Epithelial cell of esophagus (primary cell): ENCODE data around the gene TACC3.
"Not testable (repeated sequence)": the region's sequence is repeated elsewhere in the genome, so short reads cannot be mapped to it uniquely, and the experiment has no call there.

ENCODE experiments used
- DNase-seq: peaks from one replicate; pipeline ENCODE4 v3.0.0; 2010; ENCODE audit warnings: low read depth
- H3K4me3 ChIP-seq: 2 replicates; pipeline ENCODE4 v1.5.1; 2011; ENCODE audit warnings: mild to moderate bottlenecking, low read length, control low read depth
- CTCF ChIP-seq: IDR thresholded peaks from 2 replicates; pipeline ENCODE4 v1.5.1; 2011; ENCODE audit warnings: low read depth, mild to moderate bottlenecking, low read length, control low read depth, inconsistent platforms; ENCODE audit not compliant: insufficient read depth; ENCODE audit errors: missing control alignments

Gene TACC3

GRCh38 chr4:1686440-1687036 lies 34.8 kb upstream of the TACC3 start:
- DNase-seq, result no peak
- TF ChIP-seq CTCF, result no peak
- H3K4me3 ChIP-seq, result no peak overlapping the region

- DNase-seq, result no peak
- no peak for TF ChIP-seq CTCF
- H3K4me3 ChIP-seq, result no peak overlapping the region
Measured at GRCh38 chr4:1690698-1691097, 30.6 kb upstream of the TACC3 start.

- no peak for DNase-seq
- H3K4me3 ChIP-seq, result no peak overlapping the region
- TF ChIP-seq CTCF, result no peak
Measured at GRCh38 chr4:1691737-1692373, 29.5 kb upstream of the TACC3 start.

DNA sequence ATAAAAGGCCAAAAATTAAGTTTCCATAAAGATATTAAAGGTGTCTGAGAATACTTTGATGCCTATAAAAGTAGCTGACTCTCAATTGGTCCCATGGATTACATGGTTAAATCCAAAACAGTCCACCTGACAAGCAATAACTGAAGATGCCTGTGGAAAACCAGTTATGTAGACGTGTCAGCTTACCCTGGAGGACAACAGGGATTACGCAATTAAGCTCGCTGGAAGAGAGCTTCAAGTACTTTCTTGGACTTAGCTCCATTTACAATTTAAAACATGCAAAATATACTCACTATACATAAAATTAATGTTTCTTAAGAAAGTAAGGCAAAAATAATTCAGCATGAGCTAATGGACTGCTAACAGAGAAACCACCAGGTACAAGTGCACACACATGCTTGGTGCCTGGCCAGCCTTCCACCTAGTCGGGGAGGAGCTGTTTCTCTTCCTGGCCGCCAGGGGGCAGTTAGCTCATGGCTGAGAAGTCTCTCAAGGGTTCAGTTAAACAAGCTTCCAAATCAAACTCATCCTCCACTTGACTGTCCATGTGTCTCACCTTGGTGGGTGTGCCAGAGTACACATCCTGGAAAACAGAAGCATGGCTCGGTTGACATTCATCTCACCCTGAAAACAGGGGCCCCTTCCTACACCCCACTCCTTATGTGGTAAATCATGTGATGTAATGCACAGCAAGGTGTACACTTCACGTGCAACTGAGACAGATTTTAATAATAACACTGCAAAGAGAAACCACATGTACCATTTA lies 28.0 kb upstream of the TACC3 start:
- no peak overlapping the region for H3K4me3 ChIP-seq
- peak; percentile 89 for DNase-seq
- TF ChIP-seq CTCF, result peak; percentile 95

GRCh38 chr4:1695913-1696312 lies 25.4 kb upstream of the TACC3 start:
- no peak for DNase-seq
- TF ChIP-seq CTCF, result no peak
- no peak overlapping the region for H3K4me3 ChIP-seq

DNA sequence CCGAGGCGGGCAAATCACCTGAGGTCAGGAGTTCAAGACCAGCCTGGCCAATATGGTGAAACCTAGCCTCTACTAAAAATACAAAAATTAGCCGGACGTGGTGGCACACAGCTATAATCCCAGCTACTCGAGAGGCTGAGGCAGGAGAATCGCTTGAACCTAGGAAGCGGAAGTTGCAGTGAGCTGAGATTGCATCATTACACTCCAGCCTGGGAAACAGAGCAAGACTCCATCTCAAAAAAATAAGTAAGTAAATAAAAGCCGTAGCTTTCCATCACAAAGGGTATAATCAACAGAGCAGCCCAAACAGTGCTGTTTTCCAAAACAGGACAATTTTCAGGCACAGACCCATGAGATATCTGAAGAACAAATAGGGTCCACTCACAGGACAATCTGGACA lies 19.6 kb upstream of the TACC3 start:
- not testable (repeated sequence) for H3K4me3 ChIP-seq

GRCh38 chr4:1703867-1704266 lies 17.5 kb upstream of the TACC3 start:
- H3K4me3 ChIP-seq, result no peak overlapping the region
- DNase-seq, result no peak
- no peak for TF ChIP-seq CTCF

More for the DNA sequence above, 19.6 kb upstream of the TACC3 start:
- DNase-seq, result not testable (repeated sequence)
